ENCODE results near the gene TAF1B.
"Not testable (repeated sequence)": the region's sequence is repeated elsewhere in the genome, so short reads cannot be mapped to it uniquely, and the experiment has no call there.

The TAF1B gene

GRCh38 chr2:9826208-9826607 is 17.1 kb upstream of the TAF1B start:
- H3K27ac ChIP-seq = no peak overlapping the region
- no peak for DNase-seq (ENCODE audit: low read depth, low spot score)

- no peak for DNase-seq (ENCODE audit: low read depth, low spot score)
- peak overlapping the region; percentile 85 for H3K27ac ChIP-seq
Measured at GRCh38 chr2:9830685-9831410, 12.4 kb upstream of the TAF1B start.

GRCh38 chr2:9831670-9832069 is 11.6 kb upstream of the TAF1B start:
- DNase-seq (ENCODE audit: low read depth, low spot score) = no peak
- peak overlapping the region; percentile 85 for H3K27ac ChIP-seq

- H3K27ac ChIP-seq = peak overlapping the region; percentile 85
- DNase-seq (ENCODE audit: low read depth, low spot score) = no peak
Measured at GRCh38 chr2:9832586-9832985, 10.7 kb upstream of the TAF1B start.

- not testable (repeated sequence) for DNase-seq (ENCODE audit: low read depth, low spot score); H3K27ac ChIP-seq
Measured at GRCh38 chr2:9835068-9835467, 8.2 kb upstream of the TAF1B start.

GRCh38 chr2:9836074-9836473 is 7.2 kb upstream of the TAF1B start:
- H3K27ac ChIP-seq = no peak overlapping the region
- no peak for DNase-seq (ENCODE audit: low read depth, low spot score)

- DNase-seq (ENCODE audit: low read depth, low spot score) = no peak
- H3K27ac ChIP-seq = peak overlapping the region; percentile 38
Measured at GRCh38 chr2:9836517-9836916, 6.8 kb upstream of the TAF1B start.

- no peak for DNase-seq (ENCODE audit: low read depth, low spot score)
- peak overlapping the region; percentile 38 for H3K27ac ChIP-seq
Measured at GRCh38 chr2:9837451-9837850, 5.8 kb upstream of the TAF1B start.

GRCh38 chr2:9838391-9838790 is 4.9 kb upstream of the TAF1B start:
- H3K27ac ChIP-seq = no peak overlapping the region
- no peak for DNase-seq (ENCODE audit: low read depth, low spot score)

GRCh38 chr2:9842487-9843228 is 616 bp upstream of the TAF1B start:
- no peak for DNase-seq (ENCODE audit: low read depth, low spot score)
- H3K27ac ChIP-seq = peak overlapping the region; percentile 93

GRCh38 chr2:9844036-9844483 is 786 bp downstream of the TAF1B start:
- no peak for DNase-seq (ENCODE audit: low read depth, low spot score)

GRCh38 chr2:9844576-9844975 is 1.3 kb downstream of the TAF1B start:
- peak overlapping the region; percentile 93 for H3K27ac ChIP-seq
- DNase-seq (ENCODE audit: low read depth, low spot score) = no peak

More at GRCh38 chr2:9844036-9844483, 786 bp downstream of the TAF1B start:
- peak overlapping the region; percentile 93 for H3K27ac ChIP-seq

GRCh38 chr2:9846554-9846953 is 3.3 kb downstream of the TAF1B start:
- peak; percentile 57 for DNase-seq (ENCODE audit: low read depth, low spot score)
- H3K27ac ChIP-seq = peak overlapping the region; percentile 93

GRCh38 chr2:9847140-9847539 is 3.9 kb downstream of the TAF1B start:
- DNase-seq (ENCODE audit: low read depth, low spot score) = no peak
- H3K27ac ChIP-seq = peak overlapping the region; percentile 93

- H3K27ac ChIP-seq = no peak overlapping the region
Measured at GRCh38 chr2:9852881-9853280, 9.6 kb downstream of the TAF1B start.

GRCh38 chr2:9857814-9858729 is 14.8 kb downstream of the TAF1B start:
- no peak for DNase-seq (ENCODE audit: low read depth, low spot score)
- H3K27ac ChIP-seq = no peak overlapping the region

More at GRCh38 chr2:9852881-9853280, 9.6 kb downstream of the TAF1B start:
- no peak for DNase-seq (ENCODE audit: low read depth, low spot score)

GRCh38 chr2:9858730-9859068 is 15.4 kb downstream of the TAF1B start:
- no peak overlapping the region for H3K27ac ChIP-seq
- DNase-seq (ENCODE audit: low read depth, low spot score) = no peak

GRCh38 chr2:9860922-9861580 is 17.8 kb downstream of the TAF1B start:
- not testable (repeated sequence) for H3K27ac ChIP-seq; DNase-seq (ENCODE audit: low read depth, low spot score)

GRCh38 chr2:9867881-9868280 is 24.6 kb downstream of the TAF1B start:
- no peak overlapping the region for H3K27ac ChIP-seq
- DNase-seq (ENCODE audit: low read depth, low spot score) = no peak

GRCh38 chr2:9873337-9873736 is 30.1 kb downstream of the TAF1B start:
- no peak overlapping the region for H3K27ac ChIP-seq
- DNase-seq (ENCODE audit: low read depth, low spot score) = no peak

Measured in epithelial cell of prostate (primary cell).